IMR-90 (cell line): ENCODE data around the gene ADGRB3. TPM values are rescaled to one million over a fixed set of nuclear protein-coding genes. Genes with fewer than 3 reads are reported as not detected.

Experiments used
- ATAC-seq: fragments of 200-7000 bp; cut with Tn5 transposase; 2 replicates; pipeline ENCODE4 v1.9.1; 2020; ENCODE audit warnings: low read depth, mild to moderate bottlenecking, moderate library complexity
- BruUV-seq: library from RNA; stranded (reverse); fragments of 400-500 nt; replicated peaks from 2 replicates; lab custom pipeline; 2021; lab: Mats Ljungman, UMichigan
- CTCF ChIA-PET: fragments of 300-600 bp; formaldehyde crosslinking; extraction: SDS; loops from one replicate; lab custom pipeline; 2021; ENCODE audit warnings: antibody characterized with exemption; lab: Yijun Ruan, JAX
- POLR2A ChIA-PET: fragments of 300-600 bp; sonication (Branson Sonifier 250); formaldehyde crosslinking; loops from one replicate; lab custom pipeline; 2022; ENCODE audit warnings: antibody characterized with exemption; ENCODE audit not compliant: unreplicated experiment; lab: Charles Lee
- DNase-seq: peaks from one replicate; pipeline ENCODE4 v3.0.0; 2013
- H2AFZ ChIP-seq: replicated peaks from 2 replicates; pipeline ENCODE3; 2013; ENCODE audit warnings: low read length, mild to moderate bottlenecking; ENCODE audit not compliant: poor library complexity
- H2AK5ac ChIP-seq: 2 replicates; pipeline ENCODE4 v1.6.1; 2013; ENCODE audit warnings: low read depth, low read length, inconsistent platforms
- H2AK9ac ChIP-seq: replicated peaks from 2 replicates; pipeline ENCODE3; 2013; ENCODE audit warnings: mild to moderate bottlenecking, low read depth, low read length, moderate library complexity; ENCODE audit not compliant: poor library complexity
- H2BK120ac ChIP-seq: 2 replicates; pipeline ENCODE4 v1.6.1; 2013; ENCODE audit warnings: low read depth, low read length, inconsistent platforms
- H2BK15ac ChIP-seq: 3 replicates; pipeline ENCODE4 v1.6.1; 2013; ENCODE audit warnings: low read depth, low read length, inconsistent platforms
- H2BK20ac ChIP-seq: 2 replicates; pipeline ENCODE4 v1.6.1; 2013; ENCODE audit warnings: low read depth, mild to moderate bottlenecking, inconsistent platforms, low read length, moderate library complexity
- H2BK5ac ChIP-seq: 2 replicates; pipeline ENCODE4 v1.6.1; 2013; ENCODE audit warnings: mild to moderate bottlenecking, low read depth, low read length, inconsistent platforms; ENCODE audit not compliant: poor library complexity, severe bottlenecking
- H3K14ac ChIP-seq: replicated peaks from 2 replicates; pipeline ENCODE4 v1.6.1; 2013; ENCODE audit warnings: low read depth, low read length, inconsistent platforms
- H3K18ac ChIP-seq: 2 replicates; pipeline ENCODE4 v1.6.1; 2013; ENCODE audit warnings: low read depth, low read length, control low read depth
- H3K23ac ChIP-seq: 2 replicates; pipeline ENCODE4 v1.6.1; 2013; ENCODE audit warnings: low read depth, low read length, inconsistent platforms
- H3K27ac ChIP-seq: 2 replicates; pipeline ENCODE4 v1.5.1; 2013; ENCODE audit warnings: mild to moderate bottlenecking, control low read depth, low read length; ENCODE audit not compliant: insufficient read depth
- H3K27me3 ChIP-seq: 2 replicates; pipeline ENCODE4 v1.6.1; 2013; ENCODE audit warnings: low read length; ENCODE audit not compliant: control insufficient read depth, insufficient read depth
- H3K36me3 ChIP-seq: 2 replicates; pipeline ENCODE4 v1.6.1; 2013; ENCODE audit warnings: low read length, mixed read lengths; ENCODE audit not compliant: control insufficient read depth, insufficient read depth
- H3K4ac ChIP-seq: 2 replicates; pipeline ENCODE4 v1.6.1; 2013; ENCODE audit warnings: low read depth, low read length, inconsistent platforms
- H3K4me1 ChIP-seq: 2 replicates; pipeline ENCODE4 v1.6.1; 2013; ENCODE audit warnings: low read length, mixed read lengths; ENCODE audit not compliant: control insufficient read depth, insufficient read depth
- H3K4me2 ChIP-seq: 2 replicates; pipeline ENCODE4 v1.6.1; 2013; ENCODE audit warnings: low read depth, mild to moderate bottlenecking, control low read depth, low read length, moderate library complexity
- H3K4me3 ChIP-seq: 2 replicates; pipeline ENCODE4 v1.5.1; 2013; ENCODE audit warnings: low read depth, mild to moderate bottlenecking, control low read depth, low read length, moderate library complexity; ENCODE audit not compliant: insufficient read depth
- H3K56ac ChIP-seq: 2 replicates; pipeline ENCODE4 v1.6.1; 2013; ENCODE audit warnings: low read length, inconsistent platforms; ENCODE audit not compliant: insufficient read depth; ENCODE audit errors: extremely low read depth
- H3K79me1 ChIP-seq, 2 experiments: 2 replicates each; pipeline ENCODE4 v1.6.1; 2013; ENCODE audit warnings: low read length in 2 of 2, inconsistent platforms in 1 of 2, low read depth in 1 of 2
- H3K9ac ChIP-seq: 2 replicates; pipeline ENCODE4 v1.6.1; 2013; ENCODE audit warnings: low read depth, low read length, control low read depth
- H3K9me1 ChIP-seq: 2 replicates; pipeline ENCODE4 v1.6.1; 2013; ENCODE audit warnings: low read length, inconsistent platforms; ENCODE audit not compliant: insufficient read depth
- H3K9me3 ChIP-seq: 2 replicates; pipeline ENCODE4 v1.6.1; 2013; ENCODE audit warnings: low read length; ENCODE audit not compliant: control insufficient read depth, insufficient read depth
- H4K20me1 ChIP-seq: 2 replicates; pipeline ENCODE4 v1.6.1; 2013; ENCODE audit warnings: low read length, inconsistent platforms; ENCODE audit not compliant: insufficient read depth
- H4K5ac ChIP-seq: 2 replicates; pipeline ENCODE4 v1.6.1; 2013; ENCODE audit warnings: mild to moderate bottlenecking, low read depth, low read length, control low read depth
- H4K8ac ChIP-seq, 2 experiments: 2 replicates each; pipeline ENCODE4 v1.6.1; 2013; ENCODE audit warnings: low read depth in 2 of 2, low read length in 2 of 2, control low read depth in 1 of 2, inconsistent platforms in 1 of 2
- H4K91ac ChIP-seq: 2 replicates; pipeline ENCODE4 v1.6.1; 2013; ENCODE audit warnings: low read depth, low read length, inconsistent platforms; ENCODE audit not compliant: insufficient read depth
- FOS ChIP-seq: fragments of 150-350 bp; IDR thresholded peaks from 2 replicates; pipeline ENCODE4 v1.6.1; 2016; ENCODE audit warnings: low read depth, low read length
- RCOR1 ChIP-seq: IDR thresholded peaks from 2 replicates; pipeline ENCODE4 v1.6.1; 2012; ENCODE audit warnings: mild to moderate bottlenecking, low read length, improper control_type of control experiment; ENCODE audit not compliant: insufficient replicate concordance
- SMC3 ChIP-seq: fragments of 150-350 bp; IDR thresholded peaks from 2 replicates; pipeline ENCODE4 v1.6.1; 2016; ENCODE audit warnings: low read depth, mild to moderate bottlenecking, antibody characterized with exemption, low read length, moderate library complexity
- WGBS, 2 experiments: methylation state at CpG; one replicate each; pipeline versions ENCODE4 v1.1.5 to v1.1.7; 2013; ENCODE audit warnings: missing lambda C conversion rate in 2 of 2; ENCODE audit not compliant: insufficient read length in 1 of 2; ENCODE audit errors: extremely low coverage in 2 of 2; 5-methylcytosine and 5-hydroxymethylcytosine counted together
- dilution Hi-C: fragments of 300-500 bp; cut with HindIII; formaldehyde crosslinking; loops from one replicate; pipeline ENCODE4 v1.14.3; 2018; ENCODE audit warnings: low sequenced_read_pairs; ENCODE audit not compliant: unreplicated experiment
- in situ Hi-C: fragments of 300-500 bp; cut with MboI; formaldehyde crosslinking; loops from 3 replicates; pipeline ENCODE4 v1.14.3; 2019; ENCODE audit warnings: low sequenced_read_pairs, inconsistent platforms, mixed read lengths
- intact Hi-C: fragments of 100-400 bp; cut with micrococcal nuclease; formaldehyde crosslinking; loops from 2 replicates; pipeline ENCODE4 v1.10.0; 2022
- polyA plus RNA-seq, 3 experiments: library from polyadenylated mRNA; depleted of rRNA; stranded (reverse); fragments of >200 nt; gene quantifications; 2 replicates each; pipeline ENCODE4 v1.2.3, GENCODE V29; 2012; ENCODE audit warnings: low replicate concordance in 1 of 3
- total RNA-seq: library from RNA; depleted of rRNA; stranded (reverse); fragments of >200 nt; gene quantifications from 2 replicates; pipeline ENCODE4 v1.2.3, GENCODE V29; 2012

The ADGRB3 gene
- total and polyA plus RNA-seq, 2 of the 4 experiments (the other 2 are of a cell fraction): not detected

DNA sequence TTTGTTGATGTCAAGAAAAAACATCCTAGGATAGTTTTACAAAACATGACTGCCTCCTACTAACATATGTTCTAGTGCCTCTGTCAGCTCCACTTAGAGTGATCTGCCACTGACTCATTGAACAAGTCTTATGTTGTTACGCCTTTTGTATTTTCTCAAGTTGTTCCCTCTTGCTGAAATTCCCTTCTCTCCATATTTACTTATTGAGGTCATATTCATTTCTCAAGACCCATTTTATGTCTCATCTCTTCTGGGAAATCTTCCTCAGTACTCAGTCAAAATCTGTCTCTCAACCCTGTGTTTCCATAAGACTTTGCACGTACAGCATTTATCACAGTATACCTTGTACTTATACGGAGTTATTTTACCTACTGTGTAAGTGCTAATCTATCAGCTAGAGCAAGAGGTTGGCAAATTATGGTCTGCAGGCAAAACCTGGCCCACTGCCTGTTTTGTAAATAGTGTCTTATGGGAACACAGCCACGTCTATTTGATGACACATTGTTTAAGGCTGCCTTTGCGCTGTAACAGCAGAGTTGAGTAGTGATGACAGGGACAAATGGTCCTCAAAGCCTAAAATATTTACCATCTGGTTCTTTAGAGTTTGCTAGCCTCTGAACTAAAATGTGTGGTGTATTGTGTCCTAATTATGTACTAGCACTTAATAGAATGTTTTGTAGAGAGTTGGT is 83.4 kb downstream of the ADGRB3 start:
- intact Hi-C loops (no loop called here), in situ Hi-C loops (no loop called here), dilution Hi-C loops (no loop called here)
- Histone ChIP-seq H3K9ac (no peak overlapping the region), H3K27ac (no peak overlapping the region), H2AK9ac (no peak overlapping the region), H3K23ac (no peak overlapping the region), H4K5ac (no peak overlapping the region), H2BK5ac (no peak overlapping the region), H3K4me2 (no peak overlapping the region), H3K4ac (no peak overlapping the region), H3K56ac (no peak overlapping the region), H2BK120ac (no peak overlapping the region), H2AK5ac (no peak overlapping the region), H3K79me1 (no peaks in the 10 kb centered on the region), H3K27me3 (no peaks in the 10 kb centered on the region), H3K36me3 (no peaks in the 10 kb centered on the region), H4K8ac (no peak overlapping the region), H3K4me1 (no peaks in the 10 kb centered on the region), H3K9me1 (no peaks in the 10 kb centered on the region), H3K14ac (no peak overlapping the region), H4K91ac (no peak overlapping the region), H4K20me1 (no peaks in the 10 kb centered on the region), H3K18ac (no peak overlapping the region), H3K4me3 (no peak overlapping the region), H2AFZ (no peak overlapping the region), H2BK15ac (no peak overlapping the region), H3K9me3 (no peaks in the 10 kb centered on the region), H2BK20ac (no peak overlapping the region)
- POLR2A ChIA-PET: no interaction called here
- no CpG with 5 or more reads among the region's 5 CpGs for WGBS, 2 experiments
- CTCF ChIA-PET: no interaction called here
- no TSS peak for BruUV-seq
- no peak for TF ChIP-seq RCOR1
- no peak for TF ChIP-seq FOS
- TF ChIP-seq SMC3: no peak
- ATAC-seq: no peak
- no peak for DNase-seq
